ENCODE measurements around the gene FTO.

Gene FTO

DNA sequence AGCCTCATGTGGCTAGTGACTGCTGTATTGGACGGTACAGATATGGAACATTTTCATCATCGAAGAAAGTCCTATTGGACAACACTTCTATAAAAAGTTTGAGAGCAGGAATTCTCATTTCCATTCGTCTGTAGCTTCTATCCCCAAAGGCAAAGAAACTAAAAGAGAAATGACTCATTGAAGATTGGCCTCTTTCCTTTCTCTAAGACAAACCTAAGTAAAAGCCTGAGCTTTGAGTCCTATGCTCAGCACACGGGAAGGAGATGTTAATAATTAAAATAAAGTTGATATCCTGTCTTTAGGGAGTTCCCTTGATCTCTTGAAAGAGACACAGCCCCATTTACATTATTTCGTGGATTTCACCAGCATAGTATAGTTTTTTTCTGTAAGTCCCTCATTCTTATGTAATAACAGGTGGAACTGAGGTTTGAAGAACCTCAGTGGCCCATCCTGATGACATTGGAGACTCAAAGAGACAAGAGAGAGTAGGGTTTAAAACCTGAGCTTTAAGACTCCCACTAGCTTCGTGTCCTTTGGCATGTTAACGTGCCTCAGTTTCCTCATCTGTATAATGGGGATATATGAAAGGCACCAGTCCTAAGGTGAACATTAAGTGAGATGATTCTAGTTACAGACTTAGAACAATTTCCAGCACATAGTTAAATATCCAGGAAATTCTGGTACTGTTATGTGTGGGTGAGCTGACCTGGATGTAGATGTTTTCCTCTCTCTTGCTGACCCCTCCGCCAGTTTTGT lies 408.7 kb downstream of the FTO start:
- DNase-seq (ENCODE audit: low read depth in 2 of 3, low spot score in 1 of 3): no peak

DNA sequence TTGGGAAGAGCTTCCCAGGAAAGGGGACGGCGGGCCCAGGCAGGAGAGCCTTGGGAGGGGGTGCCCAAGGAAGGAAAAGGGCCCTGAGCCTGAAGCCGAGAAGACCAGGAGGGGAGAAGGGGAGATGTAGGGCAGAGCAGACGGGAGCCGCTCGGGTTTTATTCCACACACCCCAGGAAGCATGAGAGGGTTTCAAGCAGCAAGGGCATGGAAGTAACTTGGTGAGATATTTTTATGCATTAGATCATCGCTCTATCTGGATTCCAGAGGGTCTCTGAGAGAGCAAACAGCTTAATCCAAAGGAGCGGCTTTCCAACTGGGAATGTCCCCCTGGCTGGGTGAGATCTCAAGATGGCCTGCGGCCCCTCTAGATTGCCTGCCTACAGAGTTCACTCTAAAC lies 411.6 kb downstream of the FTO start:
- DNase-seq (ENCODE audit: low read depth in 2 of 3, low spot score in 1 of 3): no peak

DNA sequence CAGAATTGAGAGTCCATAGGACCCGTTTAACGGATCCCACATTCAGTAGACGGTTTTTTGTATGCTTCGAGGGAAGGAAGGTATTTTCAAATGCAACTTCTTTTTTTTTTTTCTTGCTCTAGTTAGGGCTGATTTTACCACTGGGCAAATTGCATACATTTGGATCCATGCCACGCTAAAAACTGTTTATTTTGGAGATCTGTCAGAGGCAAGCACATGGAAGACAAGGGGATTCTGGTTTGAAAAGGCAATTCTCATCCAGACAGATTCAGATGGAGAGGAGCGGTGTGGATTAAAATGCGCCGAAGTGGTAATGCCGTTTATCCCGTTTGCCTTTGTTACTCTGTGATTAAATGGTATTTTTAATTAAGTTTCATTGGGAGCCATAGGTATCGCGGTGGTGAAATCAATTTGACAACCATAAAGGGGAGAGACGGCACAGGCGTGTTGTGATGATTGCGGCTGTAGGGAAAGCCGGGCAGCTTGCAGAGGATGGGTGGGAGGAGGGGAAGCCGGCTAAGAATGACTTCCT lies 412.2 kb downstream of the FTO start:
- DNase-seq (ENCODE audit: low read depth in 2 of 3, low spot score in 1 of 3): no peak

DNA sequence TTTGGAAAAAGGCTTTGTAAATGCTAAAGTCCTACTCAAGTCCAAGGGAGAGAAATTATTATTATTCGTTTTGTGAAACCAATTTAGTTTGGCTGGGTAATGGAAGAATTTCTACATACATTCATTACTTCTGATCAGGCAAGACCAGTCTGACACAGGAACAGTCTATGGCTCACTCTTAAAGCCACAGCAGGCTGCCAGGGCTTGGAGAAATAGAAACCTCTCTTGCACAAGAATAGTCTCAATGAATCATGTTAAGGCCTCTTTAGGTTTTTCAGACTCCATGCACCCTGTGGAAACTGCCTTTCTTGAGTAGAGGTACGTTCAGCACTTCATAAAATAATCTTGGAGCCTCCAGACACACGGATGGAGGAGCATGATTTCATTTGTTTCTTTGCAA lies 414.9 kb downstream of the FTO start:
- no peak for DNase-seq (ENCODE audit: low read depth in 2 of 3, low spot score in 1 of 3)

DNA sequence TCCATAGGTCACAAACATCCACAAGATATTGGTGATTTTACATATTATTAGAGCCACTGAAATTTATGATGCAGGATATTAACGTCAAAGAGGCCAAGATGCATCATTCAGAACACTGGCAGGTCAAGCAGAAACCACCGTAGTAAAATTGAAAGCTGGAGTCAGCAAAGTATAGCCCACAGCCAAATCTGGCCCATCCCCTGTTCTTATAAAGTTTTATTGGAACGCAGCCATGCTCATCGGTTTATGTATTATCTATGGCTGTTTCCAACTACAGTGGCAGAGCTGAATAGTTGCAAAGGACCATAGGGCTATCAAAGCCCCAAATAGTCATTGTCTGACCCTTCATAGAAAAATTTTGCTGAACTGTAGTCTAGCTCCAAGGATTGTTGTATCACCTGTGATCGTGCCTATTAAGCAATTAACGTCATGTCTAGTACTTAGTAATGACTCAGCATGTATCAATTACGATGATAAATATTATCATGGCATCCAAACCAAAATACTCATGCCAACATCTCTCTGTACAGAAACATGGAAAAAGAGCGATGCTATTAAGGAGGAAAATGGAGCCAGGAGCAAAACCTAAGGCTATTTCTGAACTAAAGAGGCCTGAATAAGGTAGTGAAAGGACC lies 417.0 kb downstream of the FTO start:
- no peak for DNase-seq (ENCODE audit: low read depth in 2 of 3, low spot score in 1 of 3)

DNA sequence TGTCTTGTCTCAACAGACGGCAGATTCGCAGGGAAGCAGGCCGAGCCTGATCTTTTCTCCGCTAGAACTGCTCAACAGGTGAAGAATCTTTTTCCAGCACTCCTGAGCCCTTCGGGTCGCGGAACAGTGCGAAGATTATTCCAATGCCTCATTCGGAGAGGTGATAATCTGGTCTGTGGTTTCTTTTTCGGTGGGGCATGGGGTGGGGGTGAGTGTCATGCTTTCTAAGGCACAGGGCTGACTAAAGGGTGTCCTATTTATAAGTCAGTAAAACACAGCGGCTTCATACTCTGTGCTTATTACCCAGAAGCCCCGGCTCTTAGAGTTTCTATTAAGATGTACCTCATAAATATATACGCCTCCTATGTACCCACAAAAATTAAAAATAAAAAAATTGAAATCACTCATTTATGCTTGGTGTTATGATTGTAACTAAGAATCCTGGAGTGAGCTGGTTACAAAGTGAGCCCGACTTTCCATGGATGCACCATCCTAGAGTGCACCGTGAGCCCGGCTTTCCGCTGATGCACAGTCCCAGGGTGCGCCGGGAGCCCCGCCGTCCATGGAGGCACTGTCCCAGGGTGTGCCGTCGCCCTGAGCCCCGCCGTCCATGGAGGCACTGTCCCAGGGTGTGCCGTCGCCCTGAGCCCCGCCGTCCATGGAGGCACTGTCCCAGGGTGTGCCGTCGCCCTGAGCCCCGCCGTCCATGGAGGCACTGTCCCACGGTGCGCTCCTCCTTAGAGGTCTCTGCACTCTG lies 417.8 kb downstream of the FTO start:
- DNase-seq (ENCODE audit: low read depth in 2 of 3, low spot score in 1 of 3): no peak

DNA sequence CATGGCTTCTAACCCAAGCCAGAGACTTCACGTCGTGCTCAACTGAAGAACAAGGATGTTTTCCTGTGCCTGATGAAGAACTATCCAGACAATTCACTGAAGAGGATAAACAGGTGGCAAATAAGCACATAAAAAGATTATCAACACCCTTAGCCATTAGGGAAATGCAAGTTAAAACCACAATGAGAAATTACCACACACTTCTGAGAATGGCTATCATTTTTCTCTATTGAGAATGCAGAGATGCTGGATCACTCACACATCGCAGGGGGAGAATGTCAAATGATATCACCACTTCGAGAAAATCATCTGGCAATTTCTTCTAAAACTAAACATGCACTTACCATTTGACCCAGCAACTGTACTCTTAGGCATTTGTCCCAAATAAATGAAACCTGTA lies 419.8 kb downstream of the FTO start:
- DNase-seq (ENCODE audit: low read depth in 2 of 3, low spot score in 1 of 3): no peak

DNA sequence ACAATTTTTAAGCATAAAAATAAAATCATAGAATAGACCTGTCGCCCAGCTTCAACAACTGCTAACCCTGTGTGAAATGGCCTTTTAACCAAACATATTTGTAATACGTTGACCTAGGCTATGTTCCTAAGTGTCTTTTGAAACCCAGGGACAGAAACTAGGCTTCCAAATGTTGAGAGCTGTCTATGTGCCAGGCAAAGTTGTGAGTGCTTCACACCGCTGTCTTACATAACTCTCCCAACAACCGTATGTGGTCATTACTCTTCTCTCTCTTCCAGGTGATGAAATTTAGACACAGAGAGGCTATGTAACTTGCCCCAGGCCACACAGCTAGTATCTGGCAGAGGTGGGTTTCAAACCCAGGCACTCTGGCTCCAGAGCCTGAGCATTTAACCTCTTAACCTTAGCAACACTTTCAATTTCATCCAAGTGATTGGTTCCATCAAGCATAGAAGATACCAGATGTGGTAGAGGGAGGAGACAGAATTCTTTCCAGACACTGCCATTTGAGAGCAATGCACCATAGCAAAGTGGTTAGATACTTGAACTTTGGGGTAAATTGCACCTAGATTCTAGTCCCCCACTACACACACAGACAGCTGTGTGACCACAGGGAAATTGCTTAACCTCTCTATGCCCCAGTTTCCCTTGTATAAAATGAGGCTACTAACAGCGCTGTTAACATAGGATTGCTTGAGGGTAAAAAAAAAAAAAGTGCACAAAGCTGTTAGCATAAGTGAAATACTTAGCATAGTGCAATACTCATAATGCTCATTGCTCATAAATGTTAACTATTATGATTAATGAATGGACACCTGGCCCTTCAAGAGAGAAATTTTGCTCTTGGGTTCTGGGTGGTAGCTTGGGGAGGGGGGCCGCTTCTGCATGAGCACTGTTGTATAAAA lies 422.0 kb downstream of the FTO start:
- DNase-seq (ENCODE audit: low read depth in 2 of 3, low spot score in 1 of 3): no peak

DNA sequence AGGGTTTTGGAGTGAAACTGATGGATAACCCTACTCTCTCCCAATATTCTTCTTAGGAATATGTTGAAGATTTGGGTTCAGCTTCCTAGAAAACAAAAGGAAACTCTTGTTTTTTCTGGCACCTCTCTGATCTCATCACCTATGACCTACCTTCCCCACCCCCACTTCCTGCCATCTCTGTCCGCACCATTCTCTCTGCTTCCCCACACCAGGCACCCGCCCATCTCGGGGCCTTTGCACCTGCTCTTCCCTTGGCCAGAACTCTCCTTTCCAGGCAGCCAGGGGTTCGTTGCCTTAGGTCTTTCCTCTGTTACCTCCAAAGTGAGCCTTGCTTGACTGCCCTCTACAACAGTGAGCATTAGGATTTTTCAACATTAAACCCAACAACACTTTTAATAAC lies 423.0 kb downstream of the FTO start:
- DNase-seq (ENCODE audit: low read depth in 2 of 3, low spot score in 1 of 3): no peak

DNA sequence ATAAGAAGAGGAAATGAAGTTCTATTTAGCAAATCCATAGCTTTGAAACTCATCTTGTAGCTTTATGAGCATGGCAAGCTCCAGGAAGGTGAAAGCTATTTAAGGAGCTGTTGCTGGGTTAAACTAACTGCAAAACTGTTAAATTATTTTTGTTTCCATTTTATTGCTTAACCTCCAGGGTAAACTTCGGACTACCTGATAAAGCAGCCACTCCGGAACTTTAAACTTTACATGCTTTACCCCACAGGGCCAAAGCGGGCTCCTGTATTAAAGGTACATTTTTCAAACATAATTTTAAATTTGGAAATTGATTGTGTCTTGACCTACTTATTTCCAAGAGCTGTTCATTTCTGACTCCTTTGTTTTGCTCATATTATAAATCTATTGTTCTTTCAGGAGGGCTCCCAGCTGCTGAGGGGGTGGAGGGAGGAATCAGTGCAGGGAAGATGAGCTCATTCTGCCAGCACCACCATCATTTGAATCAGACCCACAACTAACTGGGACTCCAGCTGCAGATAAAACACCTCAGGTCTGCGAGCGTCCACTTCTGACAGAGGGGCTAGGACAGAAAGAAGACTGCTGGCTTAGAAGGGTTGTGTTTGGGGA lies 424.8 kb downstream of the FTO start:
- DNase-seq (ENCODE audit: low read depth in 2 of 3, low spot score in 1 of 3): no peak

DNA sequence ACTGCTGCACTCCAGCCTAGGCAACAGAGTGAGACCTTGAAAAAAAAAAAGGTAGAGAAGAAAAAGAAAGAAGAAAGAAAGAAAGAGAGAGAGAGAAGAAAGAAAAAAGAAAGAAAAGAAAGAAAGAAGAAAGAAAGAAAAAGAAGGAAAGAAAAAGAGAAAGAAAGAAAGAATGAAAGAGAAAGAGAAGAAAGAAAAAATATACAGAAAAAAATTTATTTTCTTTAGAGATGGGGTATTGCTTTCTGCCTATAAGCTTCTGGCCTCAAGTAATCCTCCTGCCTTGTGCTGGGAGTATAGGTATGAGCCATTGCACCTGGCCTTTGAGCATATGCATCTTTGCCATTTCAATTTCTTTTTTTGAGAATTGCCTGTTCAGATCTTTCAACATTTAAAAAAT lies 425.9 kb downstream of the FTO start:
- DNase-seq (ENCODE audit: low read depth in 2 of 3, low spot score in 1 of 3): no peak

DNA sequence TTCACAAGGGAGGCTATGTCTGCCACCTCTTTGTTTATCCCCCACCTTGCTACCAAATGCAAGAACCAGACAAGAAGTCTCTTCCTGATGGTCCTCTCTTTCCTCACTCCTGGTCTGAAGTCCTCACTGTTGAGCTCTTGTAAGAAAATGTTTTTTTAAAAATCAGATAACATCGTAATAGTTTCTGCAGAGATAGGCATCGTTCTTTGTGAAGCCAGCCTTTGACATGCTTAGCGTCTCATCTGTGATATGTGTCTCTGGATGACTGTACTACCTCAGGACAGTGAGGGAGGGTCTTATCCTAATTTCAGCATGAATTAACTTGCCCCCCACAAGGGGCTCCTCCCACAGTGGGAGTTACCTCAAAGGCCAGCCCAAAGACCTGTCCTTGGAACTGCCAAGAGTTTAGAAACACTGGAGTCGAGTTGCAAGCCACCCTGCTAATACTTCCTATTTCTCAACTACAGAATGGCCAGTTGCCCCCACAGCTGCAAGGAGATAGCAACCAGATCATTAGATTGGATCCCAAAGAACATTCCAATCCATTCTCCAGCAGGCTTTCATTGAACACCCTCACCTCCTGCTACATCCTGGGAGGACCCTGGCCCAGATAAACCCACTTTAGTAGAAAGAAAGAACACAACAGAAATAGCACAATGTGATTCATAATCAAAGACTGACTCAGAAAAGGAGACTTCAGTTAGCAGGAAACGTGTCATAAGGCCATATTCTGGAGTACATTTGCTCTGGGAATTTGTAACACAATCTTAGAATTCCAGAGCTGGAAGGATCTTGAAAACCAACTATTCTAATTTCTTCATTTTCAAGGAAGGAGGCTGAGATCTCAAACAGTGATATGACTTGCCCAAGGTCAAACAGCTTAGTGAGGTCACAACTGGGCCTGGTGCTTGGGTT lies 431.7 kb downstream of the FTO start:
- DNase-seq (ENCODE audit: low read depth in 2 of 3, low spot score in 1 of 3): no peak

DNA sequence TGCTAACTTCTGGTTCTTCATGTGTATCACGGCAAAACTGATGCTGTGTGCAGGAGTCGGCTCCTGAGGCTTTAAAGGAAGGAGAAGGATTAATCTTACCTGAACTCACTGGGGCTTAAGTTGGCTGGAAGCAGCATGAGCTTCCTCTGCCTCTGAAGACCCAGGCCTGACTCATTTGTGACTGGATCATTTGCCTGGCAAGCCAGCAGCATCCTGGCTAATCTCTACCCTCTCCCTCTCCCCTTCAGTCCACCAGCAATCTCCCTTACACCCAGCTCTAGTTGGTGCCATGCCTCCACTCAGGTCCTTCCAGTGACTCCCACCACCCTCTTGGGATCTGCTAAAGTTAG lies 432.3 kb downstream of the FTO start:
- DNase-seq (ENCODE audit: low read depth in 2 of 3, low spot score in 1 of 3): no peak

DNA sequence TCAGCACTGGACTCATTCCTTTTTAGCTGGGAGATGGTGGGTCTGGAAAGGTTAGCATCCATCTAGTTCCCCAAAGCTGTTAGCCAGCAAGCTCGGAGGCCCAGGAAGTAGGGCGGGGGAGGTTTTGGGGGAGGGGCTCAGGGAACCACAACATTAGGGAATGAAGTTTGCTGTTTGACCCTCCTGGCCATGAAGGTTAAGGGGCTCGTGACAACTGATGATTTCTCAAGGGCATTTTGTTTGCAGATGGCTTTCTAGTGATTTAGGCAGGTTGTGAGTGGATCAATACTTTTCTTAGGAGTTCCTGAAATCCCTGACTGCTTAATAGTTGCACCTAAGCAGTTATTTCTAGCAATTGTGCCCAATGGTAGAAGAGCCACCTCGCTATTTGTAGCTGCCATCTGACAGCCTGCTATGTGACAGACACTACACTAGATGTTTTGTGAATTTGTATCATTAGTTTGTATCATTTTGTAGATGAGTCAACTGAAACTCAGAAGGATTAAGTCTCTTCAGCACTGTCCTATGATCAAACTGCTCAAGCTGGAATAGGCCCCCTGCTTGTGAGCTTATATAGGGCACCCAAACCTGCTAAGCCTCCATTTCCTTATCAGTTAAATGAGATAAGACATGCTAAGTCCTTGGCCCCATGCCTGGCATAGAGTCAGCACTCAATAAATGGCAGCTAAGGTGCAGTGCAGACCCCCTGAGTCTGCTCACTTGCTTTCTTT lies 436.3 kb downstream of the FTO start:
- no peak for DNase-seq (ENCODE audit: low read depth in 2 of 3, low spot score in 1 of 3)

DNA sequence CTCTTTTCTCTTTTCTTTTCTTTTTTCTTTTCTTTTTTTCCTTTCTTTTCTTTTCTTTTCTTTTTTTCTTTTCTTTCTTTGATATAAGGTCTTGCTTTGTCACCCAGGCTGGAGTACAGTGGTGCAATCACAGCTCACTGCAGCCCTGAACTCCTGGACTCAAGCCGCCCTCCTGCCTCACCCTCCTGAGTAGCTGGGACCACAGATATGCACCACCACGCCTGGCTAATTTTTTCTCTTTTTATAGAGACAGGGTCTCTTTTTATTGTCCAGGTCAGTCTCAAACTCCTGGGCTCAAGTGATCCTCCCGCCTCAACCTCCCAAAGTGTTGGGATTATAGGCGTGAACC lies 436.8 kb downstream of the FTO start:
- DNase-seq (ENCODE audit: low read depth in 2 of 3, low spot score in 1 of 3): no peak

DNA sequence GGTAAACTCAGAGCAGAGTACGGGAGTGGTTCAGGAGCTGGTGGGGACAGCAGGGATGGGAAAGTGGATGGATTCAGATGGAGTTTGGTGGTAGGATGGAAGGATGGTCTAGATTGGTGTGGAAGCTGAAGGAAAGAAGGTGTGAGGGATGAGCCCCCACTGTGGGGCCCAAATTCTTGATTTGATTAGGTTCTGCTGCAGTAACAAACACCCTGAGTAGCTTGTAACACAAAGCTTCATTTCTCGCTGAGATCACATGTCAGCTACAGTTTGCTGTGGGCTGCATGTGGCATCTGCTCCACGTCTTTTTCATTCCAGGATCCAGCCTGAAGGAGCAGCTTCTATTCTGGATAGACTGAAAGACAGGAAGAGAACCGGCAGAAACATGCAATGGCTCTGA lies 438.8 kb downstream of the FTO start:
- DNase-seq (ENCODE audit: low read depth in 2 of 3, low spot score in 1 of 3): no peak

DNA sequence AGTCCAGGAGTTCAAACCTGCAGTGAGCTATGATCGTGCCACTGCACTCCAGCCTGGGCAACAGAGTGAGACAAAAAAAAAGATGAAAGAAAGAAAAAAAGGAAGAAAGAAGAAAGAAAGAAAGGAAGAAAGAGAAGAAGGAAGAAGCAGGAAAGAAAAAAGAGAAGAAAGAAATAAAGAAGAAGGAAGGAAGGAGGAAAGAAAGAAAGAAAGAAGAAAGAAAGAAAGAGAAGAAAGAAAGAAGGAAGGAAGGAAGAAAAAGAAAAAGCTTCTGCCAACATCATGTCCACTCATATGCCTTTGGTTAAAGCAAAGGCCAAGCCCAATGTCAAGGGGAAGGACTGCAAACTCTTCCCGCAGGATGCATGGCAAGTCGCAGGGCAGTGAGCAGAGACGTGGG lies 439.5 kb downstream of the FTO start:
- no peak for DNase-seq (ENCODE audit: low read depth in 2 of 3, low spot score in 1 of 3)

DNA sequence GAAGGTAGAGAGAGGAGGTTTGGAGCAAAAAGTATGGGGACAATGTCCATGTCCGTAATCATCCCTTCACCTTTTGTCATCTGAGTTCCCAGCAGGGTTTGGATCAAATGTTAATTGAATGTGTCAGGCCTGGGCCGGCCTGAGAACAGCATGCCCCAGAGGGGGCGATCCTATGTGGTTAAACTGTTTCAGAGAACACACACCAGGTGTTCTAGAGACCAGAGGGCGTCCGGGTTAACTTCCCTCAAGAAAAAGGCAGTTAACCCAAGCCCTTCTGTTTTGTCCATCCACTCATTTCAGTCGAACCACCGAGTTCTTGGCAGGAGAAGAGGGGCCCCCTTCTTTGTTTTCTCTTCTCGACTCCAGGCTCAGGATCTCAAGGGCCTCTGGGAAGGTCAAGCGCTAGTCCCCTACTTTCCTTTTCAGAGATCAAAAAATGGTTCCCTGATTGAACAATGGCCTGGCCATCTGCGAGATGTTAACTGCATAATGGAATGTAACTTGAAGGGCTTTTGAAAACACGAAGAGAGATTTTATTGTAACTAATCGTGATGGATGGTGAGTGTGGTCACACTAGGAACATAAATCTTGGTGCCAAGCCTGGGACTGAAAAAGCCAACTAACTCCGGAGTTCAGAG lies 440.1 kb downstream of the FTO start:
- no peak for DNase-seq (ENCODE audit: low read depth in 2 of 3, low spot score in 1 of 3)

DNA sequence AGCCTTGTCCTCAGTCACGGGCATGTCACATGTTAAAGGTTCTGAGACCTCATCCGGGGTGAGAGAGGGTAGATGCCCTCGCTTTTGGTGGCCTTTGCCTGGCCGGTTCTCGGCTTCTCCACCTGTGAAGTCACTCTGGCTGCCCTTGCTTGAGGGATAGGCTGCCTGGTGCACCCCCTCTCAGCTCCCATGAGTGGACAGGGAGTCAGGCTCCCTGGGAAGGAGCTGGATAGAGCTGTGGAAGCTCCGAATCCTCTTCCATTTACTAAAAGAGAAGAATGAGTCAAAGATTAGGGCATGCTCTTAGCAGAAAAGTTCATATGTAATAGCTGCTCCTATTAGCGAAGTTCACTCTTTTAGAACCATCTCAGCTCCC lies 440.6 kb downstream of the FTO start:
- no peak for DNase-seq (ENCODE audit: low read depth in 2 of 3, low spot score in 1 of 3)
